ENCODE data around the gene TMOD3. TPM values are rescaled to one million over a fixed set of nuclear protein-coding genes. Genes with fewer than 3 reads are reported as not detected.
"Not testable (repeated sequence)": the region's sequence is repeated elsewhere in the genome, so short reads cannot be mapped to it uniquely, and the experiment has no call there.

Gene TMOD3
- total and polyA plus RNA-seq, 10 donors = 8.9 to 65.5 (median 39.2) TPM

- peaks cover 3 to 89% (median 24%) of the 10 kb centered on the region in 6 donors for H3K36me3 ChIP-seq
- TF ChIP-seq POLR2AphosphoS5 (IDR thresholded peaks at IDR 0.05) (no peak), POLR2A (IDR thresholded peaks at IDR 0.05) (no peak), CTCF (IDR thresholded peaks at IDR 0.05 in 8 of 11, conservative IDR thresholded peaks at IDR 0.05 in 3 of 11) (peak in 2 of 11 experiments; percentile 13 to 20)
- no peak overlapping the region for H3K4me3 ChIP-seq
- no peaks in the 10 kb centered on the region for H3K9me3 ChIP-seq
- H3K27ac ChIP-seq = no peak overlapping the region
- DNase-seq = no peak
- H3K4me1 ChIP-seq = no peaks in the 10 kb centered on the region
- intact Hi-C loops (cut with DNase I; ENCODE audit: low total_unique reads) = no loop called here
- H3K27me3 ChIP-seq (replicated peaks in 1 of 7) = no peaks in the 10 kb centered on the region
- 86 to 92% (median 90%) methylated on average over 7 of the region's 7 CpGs for WGBS, 5 donors
Measured at GRCh38 chr15:51782357-51782896, 47.0 kb upstream of the TMOD3 start.

- TF ChIP-seq CTCF (IDR thresholded peaks at IDR 0.05 in 8 of 11, conservative IDR thresholded peaks at IDR 0.05 in 3 of 11) (no peak), POLR2AphosphoS5 (IDR thresholded peaks at IDR 0.05) (no peak), POLR2A (IDR thresholded peaks at IDR 0.05) (no peak)
- Histone ChIP-seq H3K36me3 (peaks cover 3 to 89% (median 24%) of the 10 kb centered on the region in 6 donors), H3K27me3 (replicated peaks in 1 of 7) (no peaks in the 10 kb centered on the region), H3K9me3 (no peaks in the 10 kb centered on the region), H3K4me3 (no peak overlapping the region), H3K4me1 (no peaks in the 10 kb centered on the region), H3K27ac (no peak overlapping the region)
- DNase-seq = no peak
- 93 to 98% (median 96%) methylated on average over 3 of the region's 3 CpGs for WGBS, 5 donors
- intact Hi-C loops (cut with DNase I; ENCODE audit: low total_unique reads) = no loop called here
Measured at GRCh38 chr15:51783967-51784366, 45.5 kb upstream of the TMOD3 start.

GRCh38 chr15:51787130-51787529 is 42.3 kb upstream of the TMOD3 start:
- H3K4me1 ChIP-seq; intact Hi-C loops (cut with DNase I; ENCODE audit: low total_unique reads); H3K4me3 ChIP-seq; H3K27me3 ChIP-seq (replicated peaks in 1 of 7); DNase-seq; H3K9me3 ChIP-seq; H3K27ac ChIP-seq: not testable (repeated sequence)
- H3K36me3 ChIP-seq = peaks cover 3 to 58% (median 24%) of the 10 kb centered on the region in 6 donors
- WGBS, 5 donors = 96 to 99% (median 96%) methylated on average over 11 of the region's 11 CpGs

- H3K27me3 ChIP-seq (replicated peaks in 1 of 7); H3K36me3 ChIP-seq; H3K27ac ChIP-seq; intact Hi-C loops (cut with DNase I; ENCODE audit: low total_unique reads); H3K4me3 ChIP-seq; H3K9me3 ChIP-seq; H3K4me1 ChIP-seq; DNase-seq: not testable (repeated sequence)
- WGBS, 5 donors = 94 to 100% (median 98%) methylated on average over 4 of the region's 4 CpGs
Measured at GRCh38 chr15:51792474-51792873, 37.0 kb upstream of the TMOD3 start.

DNA sequence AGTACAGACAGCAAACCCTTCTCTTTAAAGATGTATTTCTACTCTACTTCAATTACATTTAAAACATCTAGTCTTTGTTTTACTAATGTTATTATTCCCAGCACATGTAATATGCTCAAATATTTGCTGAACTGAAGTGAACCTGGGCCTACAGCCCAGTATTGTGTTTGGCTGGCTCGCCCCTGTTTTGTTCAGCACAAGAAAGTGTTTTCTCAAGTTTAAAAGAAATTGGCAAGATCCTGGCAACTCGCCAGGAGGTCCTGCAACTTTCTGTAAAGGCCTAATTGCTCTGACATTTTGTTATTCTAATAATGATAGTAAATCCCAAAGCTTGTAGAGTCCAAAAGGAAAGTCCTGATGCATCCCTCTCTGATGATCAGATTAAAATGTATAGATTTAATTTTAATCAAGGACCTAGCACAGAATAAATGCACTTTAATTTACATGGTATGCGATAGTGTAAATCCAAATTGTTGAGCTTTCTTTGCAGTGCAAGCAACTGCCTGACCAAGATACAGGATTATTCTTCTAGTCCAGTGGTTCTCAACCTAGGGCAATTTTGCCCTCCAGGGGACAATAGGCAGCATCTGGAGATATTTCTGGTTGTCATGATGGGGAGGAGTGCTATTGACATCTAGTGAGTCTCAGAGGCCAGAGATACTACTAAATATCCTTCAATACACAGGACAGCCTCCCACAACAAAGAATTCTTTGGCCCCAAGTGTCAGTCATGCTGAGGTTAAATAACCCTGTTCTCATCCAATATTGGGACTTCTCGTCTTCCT is 35.7 kb upstream of the TMOD3 start:
- WGBS, 5 donors = 78 to 86% (median 81%) methylated on average over 4 of the region's 4 CpGs
- intact Hi-C loops (cut with DNase I; ENCODE audit: low total_unique reads) = no loop called here
- Histone ChIP-seq H3K9me3 (peaks cover 0 to 8% (median 0%) of the 10 kb centered on the region in 8 donors), H3K27ac (no peak overlapping the region), H3K27me3 (replicated peaks in 1 of 7) (no peaks in the 10 kb centered on the region), H3K4me1 (no peaks in the 10 kb centered on the region), H3K36me3 (peaks cover 0 to 8% (median 3%) of the 10 kb centered on the region in 6 donors), H3K4me3 (no peak overlapping the region)
- TF ChIP-seq CTCF (IDR thresholded peaks at IDR 0.05 in 8 of 11, conservative IDR thresholded peaks at IDR 0.05 in 3 of 11) (no peak), POLR2A (IDR thresholded peaks at IDR 0.05) (no peak), POLR2AphosphoS5 (IDR thresholded peaks at IDR 0.05) (no peak)
- no peak for DNase-seq

Measured in spleen (tissue), 11 donors.